ENCODE measurements around the gene FAM240A. TPM values are rescaled to one million over a fixed set of nuclear protein-coding genes. Genes with fewer than 3 reads are reported as not detected.
A peak's percentile ranks its signal among the peaks of the same experiment; 100 is the strongest.

FAM240A gene
- total RNA-seq, 1 donor from 2014 or later = not detected

- no peak overlapping the region for H3K27ac ChIP-seq
- DNase-seq (ENCODE audit: extremely low spot score in 2 of 2) = no peak
- TF ChIP-seq POLR2AphosphoS5 (IDR thresholded peaks at IDR 0.05; ENCODE audit: insufficient read depth in 1 of 2, low read depth in 1 of 2) (no peak), CTCF (IDR thresholded peaks at IDR 0.05) (no peak), POLR2A (IDR thresholded peaks at IDR 0.05) (no peak)
- H3K4me3 ChIP-seq = no peak overlapping the region
- H3K27me3 ChIP-seq = no peaks in the 10 kb centered on the region
- H3K9me3 ChIP-seq = no peaks in the 10 kb centered on the region
- intact Hi-C loops (cut with DNase I) = no loop called here
- peaks cover 18% of the 10 kb centered on the region for H3K4me1 ChIP-seq
- H3K36me3 ChIP-seq = no peaks in the 10 kb centered on the region
These were observed 44.6 kb downstream of the FAM240A start for GRCh38 chr3:46656778-46657556.

- TF ChIP-seq POLR2AphosphoS5 (IDR thresholded peaks at IDR 0.05; ENCODE audit: insufficient read depth in 1 of 2, low read depth in 1 of 2) (no peak), CTCF (IDR thresholded peaks at IDR 0.05) (no peak), POLR2A (IDR thresholded peaks at IDR 0.05) (no peak)
- no peaks in the 10 kb centered on the region for H3K9me3 ChIP-seq
- H3K27ac ChIP-seq = no peak overlapping the region
- no peaks in the 10 kb centered on the region for H3K27me3 ChIP-seq
- H3K4me3 ChIP-seq = no peak overlapping the region
- intact Hi-C loops (cut with DNase I) = no loop called here
- peaks cover 33% of the 10 kb centered on the region for H3K4me1 ChIP-seq
- no peak for DNase-seq (ENCODE audit: extremely low spot score in 2 of 2)
- H3K36me3 ChIP-seq = no peaks in the 10 kb centered on the region
These were observed 47.0 kb downstream of the FAM240A start for GRCh38 chr3:46659285-46659684.

- Histone ChIP-seq H3K9me3 (no peaks in the 10 kb centered on the region), H3K4me1 (peaks cover 33% of the 10 kb centered on the region), H3K36me3 (no peaks in the 10 kb centered on the region), H3K4me3 (no peak overlapping the region), H3K27ac (no peak overlapping the region), H3K27me3 (no peaks in the 10 kb centered on the region)
- DNase-seq (ENCODE audit: extremely low spot score in 2 of 2) = peak in 1 of 2 donors; percentile 81
- TF ChIP-seq CTCF (IDR thresholded peaks at IDR 0.05) (no peak), POLR2A (IDR thresholded peaks at IDR 0.05) (no peak), POLR2AphosphoS5 (IDR thresholded peaks at IDR 0.05; ENCODE audit: insufficient read depth in 1 of 2, low read depth in 1 of 2) (no peak)
- intact Hi-C loops (cut with DNase I) = no loop called here
These were observed 47.7 kb downstream of the FAM240A start for GRCh38 chr3:46660003-46660402.

GRCh38 chr3:46660543-46661523, 48.5 kb downstream of the FAM240A start:
- intact Hi-C loops (cut with DNase I) = no loop called here

More at GRCh38 chr3:46660543-46661523, 48.5 kb downstream of the FAM240A start:
- no peak overlapping the region for H3K27ac ChIP-seq
- peak in 1 of 2 donors; percentile 89 for DNase-seq (ENCODE audit: extremely low spot score in 2 of 2)
- H3K27me3 ChIP-seq = no peaks in the 10 kb centered on the region
- H3K4me1 ChIP-seq = peaks cover 33% of the 10 kb centered on the region
- H3K9me3 ChIP-seq = no peaks in the 10 kb centered on the region
- TF ChIP-seq CTCF (IDR thresholded peaks at IDR 0.05) = no peak
- no peak for TF ChIP-seq POLR2A (IDR thresholded peaks at IDR 0.05)
- TF ChIP-seq POLR2AphosphoS5 (IDR thresholded peaks at IDR 0.05; ENCODE audit: insufficient read depth in 1 of 2, low read depth in 1 of 2) = no peak
- no peaks in the 10 kb centered on the region for H3K36me3 ChIP-seq
- no peak overlapping the region for H3K4me3 ChIP-seq
